Mesenchymal stem cell (in vitro differentiated cells and primary cell): Measurements from ENCODE around the gene COL6A1.

Experiments used
- DNase-seq: peaks from one replicate; pipeline ENCODE4 v3.0.0-alpha.2; 2013
- H2AFZ ChIP-seq: one replicate; pipeline ENCODE4 v1.6.1; 2013; ENCODE audit warnings: low read depth, mild to moderate bottlenecking, control low read depth, inconsistent platforms, low read length, moderate library complexity
- H2AK5ac ChIP-seq: 2 replicates; pipeline ENCODE4 v1.6.1; 2013; ENCODE audit warnings: low read length, moderate library complexity, mild to moderate bottlenecking, inconsistent platforms; ENCODE audit not compliant: severe bottlenecking
- H2BK120ac ChIP-seq: one replicate; pipeline ENCODE4 v1.6.1; 2013; ENCODE audit warnings: low read depth, mild to moderate bottlenecking, inconsistent platforms, low read length, moderate library complexity
- H2BK12ac ChIP-seq, 2 experiments: one replicate each; pipeline ENCODE4 v1.6.1; 2013; ENCODE audit warnings: inconsistent platforms in 2 of 2, low read length in 2 of 2, mild to moderate bottlenecking in 2 of 2, moderate library complexity in 2 of 2, control low read depth in 1 of 2
- H2BK15ac ChIP-seq: one replicate; pipeline ENCODE4 v1.6.1; 2013; ENCODE audit warnings: mild to moderate bottlenecking, low read depth, inconsistent platforms; ENCODE audit not compliant: poor library complexity, severe bottlenecking
- H2BK5ac ChIP-seq: 2 replicates; pipeline ENCODE4 v1.6.1; 2013; ENCODE audit warnings: low read depth, mild to moderate bottlenecking, low read length, control low read depth, inconsistent platforms; ENCODE audit not compliant: poor library complexity, severe bottlenecking
- H3K14ac ChIP-seq, 2 experiments: one replicate each; pipeline ENCODE4 v1.6.1; 2013; ENCODE audit warnings: inconsistent platforms in 2 of 2, low read length in 2 of 2, control low read depth in 1 of 2, mild to moderate bottlenecking in 1 of 2, moderate library complexity in 1 of 2
- H3K18ac ChIP-seq, 2 experiments: one replicate each; pipeline ENCODE4 v1.6.1; 2013; ENCODE audit warnings: inconsistent platforms in 2 of 2, low read length in 2 of 2, control low read depth in 1 of 2, low read depth in 1 of 2, mild to moderate bottlenecking in 1 of 2
- H3K23ac ChIP-seq, 2 experiments: one replicate each; pipeline ENCODE4 v1.6.1; 2013; ENCODE audit warnings: inconsistent platforms in 2 of 2, low read length in 2 of 2, mild to moderate bottlenecking in 2 of 2, moderate library complexity in 2 of 2, control low read depth in 1 of 2
- H3K27ac ChIP-seq: 2 replicates; pipeline ENCODE4 v1.5.1; 2013; ENCODE audit warnings: mild to moderate bottlenecking, moderate library complexity, low read length, control low read depth, inconsistent platforms; ENCODE audit not compliant: poor library complexity, severe bottlenecking
- H3K27me3 ChIP-seq, 2 experiments: 2 replicates each; pipeline versions ENCODE4 v1.6.1 to v1.7.0; 2013; ENCODE audit warnings: low read length in 2 of 2, mild to moderate bottlenecking in 2 of 2, moderate library complexity in 2 of 2, control low read depth in 1 of 2, inconsistent platforms in 1 of 2; ENCODE audit not compliant: control insufficient read depth in 1 of 2, insufficient read depth in 1 of 2
- H3K36me3 ChIP-seq, 2 experiments: 2 replicates each; pipeline versions ENCODE4 v1.6.1 to v1.7.0; 2013; ENCODE audit warnings: low read length in 2 of 2, control low read depth in 1 of 2, inconsistent platforms in 1 of 2, low read depth in 1 of 2, mild to moderate bottlenecking in 1 of 2; ENCODE audit not compliant: insufficient read depth in 2 of 2, control insufficient read depth in 1 of 2
- H3K4ac ChIP-seq, 2 experiments: one replicate each; pipeline ENCODE4 v1.6.1; 2013; ENCODE audit warnings: inconsistent platforms in 2 of 2, low read length in 2 of 2, mild to moderate bottlenecking in 2 of 2, moderate library complexity in 2 of 2, control low read depth in 1 of 2, low read depth in 1 of 2
- H3K4me1 ChIP-seq: 2 replicates; pipeline ENCODE4 v1.6.1; 2013; ENCODE audit warnings: low read depth, low read length, control low read depth; ENCODE audit not compliant: control insufficient read depth, insufficient read depth
- H3K4me2 ChIP-seq: 2 replicates; pipeline ENCODE4 v1.6.1; 2013; ENCODE audit warnings: low read length, mild to moderate bottlenecking, inconsistent platforms; ENCODE audit not compliant: poor library complexity, severe bottlenecking
- H3K4me3 ChIP-seq, 2 experiments: 2 replicates each; pipeline versions ENCODE4 v1.5.1 to v1.7.0; 2013; ENCODE audit warnings: low read length in 2 of 2, mild to moderate bottlenecking in 2 of 2, control low read depth in 1 of 2, low read depth in 1 of 2; ENCODE audit not compliant: insufficient read depth in 1 of 2
- H3K79me1 ChIP-seq: replicated peaks from 2 replicates; pipeline ENCODE4 v1.6.1; 2013; ENCODE audit warnings: mild to moderate bottlenecking, control low read depth, low read length, inconsistent platforms; ENCODE audit not compliant: poor library complexity, severe bottlenecking
- H3K9ac ChIP-seq: 2 replicates; pipeline ENCODE4 v1.7.0; 2013; ENCODE audit warnings: mild to moderate bottlenecking, low read length, moderate library complexity
- H3K9me3 ChIP-seq: 2 replicates; pipeline ENCODE4 v1.7.0; 2013; ENCODE audit warnings: mild to moderate bottlenecking, low read length; ENCODE audit not compliant: control insufficient read depth
- H4K8ac ChIP-seq: one replicate; pipeline ENCODE4 v1.6.1; 2013; ENCODE audit warnings: inconsistent platforms, mild to moderate bottlenecking, low read length, moderate library complexity
- H4K91ac ChIP-seq: one replicate; pipeline ENCODE4 v1.6.1; 2013; ENCODE audit warnings: mild to moderate bottlenecking, low read length, inconsistent platforms
- WGBS: methylation state at CpG from one replicate; pipeline ENCODE4 v1.1.7; 2013; ENCODE audit warnings: mixed read lengths; 5-methylcytosine and 5-hydroxymethylcytosine counted together

The COL6A1 gene

DNA sequence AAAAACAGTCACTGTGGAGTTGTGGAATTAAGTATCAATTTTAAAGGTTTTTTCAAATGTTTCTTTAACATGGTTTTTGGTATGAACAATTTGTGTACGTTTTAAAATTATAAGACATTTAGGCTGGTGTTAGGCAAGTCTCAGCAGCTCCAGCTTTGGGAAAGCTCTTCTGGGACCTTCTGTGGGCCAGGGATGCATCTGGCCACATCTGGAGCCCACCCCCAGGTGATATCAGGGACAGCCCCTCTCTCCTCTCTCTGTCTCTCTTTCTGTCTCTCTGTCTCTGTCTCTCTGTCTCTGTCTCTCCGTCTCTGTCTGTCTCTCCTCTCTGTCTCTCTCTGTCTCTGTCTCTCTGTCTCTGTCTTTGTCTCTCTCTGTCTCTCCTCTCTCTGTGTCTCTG is 1.3 kb upstream of the COL6A1 start:
- no peak overlapping the region for H4K91ac ChIP-seq
- H3K4me3 ChIP-seq: peak overlapping the region in 1 of 2 experiments; percentile 81
- H3K18ac ChIP-seq: peak overlapping the region in 1 of 2 experiments; percentile 8
- H4K8ac ChIP-seq: no peak overlapping the region
- peak overlapping the region; percentile 20 for H2AK5ac ChIP-seq
- peak overlapping the region; percentile 88 for H3K9ac ChIP-seq
- no peak overlapping the region for H3K14ac ChIP-seq
- DNase-seq: no peak
- WGBS: 85% methylated on average over 2 of the region's 2 CpGs
- H3K9me3 ChIP-seq: no peaks in the 10 kb centered on the region
- H2BK120ac ChIP-seq: no peak overlapping the region
- H2BK15ac ChIP-seq: no peak overlapping the region
- no peak overlapping the region for H3K27ac ChIP-seq
- peaks cover 22 to 28% of the 10 kb centered on the region in 2 experiments for H3K36me3 ChIP-seq
- no peak overlapping the region for H2AFZ ChIP-seq
- no peak overlapping the region for H3K23ac ChIP-seq
- peak overlapping the region in 1 of 2 experiments; percentile 21 for H2BK12ac ChIP-seq
- peaks cover 38% of the 10 kb centered on the region for H3K4me1 ChIP-seq
- H3K4ac ChIP-seq: peak overlapping the region in 1 of 2 experiments; percentile 47
- no peak overlapping the region for H3K4me2 ChIP-seq
- H3K27me3 ChIP-seq: no peaks in the 10 kb centered on the region
- peaks cover 2% of the 10 kb centered on the region for H3K79me1 ChIP-seq
- H2BK5ac ChIP-seq: no peak overlapping the region

DNA sequence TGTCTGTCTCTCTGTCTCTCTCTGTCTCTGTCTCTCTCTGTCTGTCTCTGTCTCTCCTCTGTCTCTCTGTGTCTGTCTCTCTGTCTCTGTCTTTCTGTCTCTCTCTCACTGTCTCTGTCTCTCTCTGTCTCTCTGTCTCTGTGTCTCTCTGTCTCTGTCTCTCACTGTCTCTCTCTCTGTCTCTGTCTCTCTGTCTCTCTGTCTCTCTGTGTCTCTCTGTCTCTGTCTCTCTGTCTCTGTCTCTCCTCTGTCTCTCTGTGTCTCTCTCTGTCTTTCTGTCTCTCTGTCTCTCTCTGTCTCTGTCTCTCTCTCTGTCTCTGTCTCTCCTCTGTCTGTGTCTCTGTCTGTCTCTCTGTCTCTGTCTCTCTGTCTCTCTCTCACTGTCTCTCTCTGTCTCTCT is 873 bp upstream of the COL6A1 start:
- H3K4me2 ChIP-seq: peak overlapping the region; percentile 87
- no peaks in the 10 kb centered on the region for H3K9me3 ChIP-seq
- H3K4me1 ChIP-seq: peaks cover 36% of the 10 kb centered on the region
- H2AFZ ChIP-seq: no peak overlapping the region
- H3K27ac ChIP-seq: peak overlapping the region; percentile 86
- peaks cover 26 to 32% of the 10 kb centered on the region in 2 experiments for H3K36me3 ChIP-seq
- H3K9ac ChIP-seq: peak overlapping the region; percentile 88
- H3K4ac ChIP-seq: peak overlapping the region in 1 of 2 experiments; percentile 71
- H2BK120ac ChIP-seq: no peak overlapping the region
- no peak for DNase-seq
- no peak overlapping the region for H4K91ac ChIP-seq
- peak overlapping the region; percentile 60 to 97 for H3K18ac ChIP-seq
- H3K79me1 ChIP-seq: peaks cover 2% of the 10 kb centered on the region
- H2AK5ac ChIP-seq: no peak overlapping the region
- no peak overlapping the region for H2BK5ac ChIP-seq
- H3K14ac ChIP-seq: no peak overlapping the region
- H2BK12ac ChIP-seq: peak overlapping the region in 1 of 2 experiments; percentile 31
- no peak overlapping the region for H4K8ac ChIP-seq
- H3K4me3 ChIP-seq: peak overlapping the region in 1 of 2 experiments; percentile 81
- H2BK15ac ChIP-seq: no peak overlapping the region
- no peak overlapping the region for H3K23ac ChIP-seq
- no peaks in the 10 kb centered on the region for H3K27me3 ChIP-seq

DNA sequence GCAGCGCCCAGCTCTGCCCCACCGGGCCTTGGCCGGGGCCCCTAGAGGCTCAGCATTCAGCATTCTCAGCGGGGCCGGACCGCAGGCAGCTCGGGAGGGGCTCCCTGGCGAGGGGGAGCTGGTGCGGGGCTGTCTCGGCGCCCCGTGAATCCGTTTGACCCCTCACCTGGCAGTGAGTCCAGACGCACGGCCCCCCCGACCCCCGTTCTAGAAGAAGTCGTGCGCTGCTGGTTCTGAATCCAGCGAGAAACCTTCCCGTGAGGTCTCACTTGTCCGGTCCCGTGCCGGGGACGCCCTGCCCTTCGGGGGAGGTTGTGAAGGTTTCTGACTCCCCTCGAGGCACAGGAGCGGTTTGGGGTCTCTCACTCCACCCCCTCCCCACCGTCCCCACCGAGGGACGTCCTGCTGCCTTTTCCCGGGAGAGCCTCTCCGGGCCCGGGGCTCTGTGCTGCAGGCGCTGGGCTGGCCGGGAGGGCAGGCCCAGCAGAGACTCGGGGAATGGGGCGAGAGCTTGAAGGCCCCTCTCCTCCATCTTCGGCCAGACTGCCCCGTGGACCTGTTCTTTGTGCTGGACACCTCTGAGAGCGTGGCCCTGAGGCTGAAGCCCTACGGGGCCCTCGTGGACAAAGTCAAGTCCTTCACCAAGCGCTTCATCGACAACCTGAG is 655 bp downstream of the COL6A1 start:
- Histone ChIP-seq H3K4me2 (peak overlapping the region; percentile 90), H3K9ac (peak overlapping the region; percentile 98), H2BK12ac (peak overlapping the region in 1 of 2 experiments; percentile 21), H2BK15ac (no peak overlapping the region), H3K36me3 (peaks cover 41 to 47% of the 10 kb centered on the region in 2 experiments), H2BK120ac (peak overlapping the region; percentile 71), H2BK5ac (peak overlapping the region; percentile 38), H3K4me3 (peak overlapping the region; percentile 96), H3K9me3 (no peaks in the 10 kb centered on the region), H2AFZ (no peak overlapping the region), H3K79me1 (peaks cover 10% of the 10 kb centered on the region), H3K27me3 (no peaks in the 10 kb centered on the region), H2AK5ac (no peak overlapping the region), H3K23ac (peak overlapping the region; percentile 23 to 51), H4K91ac (peak overlapping the region; percentile 91), H3K4me1 (peaks cover 30% of the 10 kb centered on the region), H3K14ac (peak overlapping the region; percentile 78 to 99), H3K4ac (peak overlapping the region; percentile 73 to 85), H3K18ac (peak overlapping the region; percentile 95 to 98), H3K27ac (peak overlapping the region; percentile 8), H4K8ac (peak overlapping the region; percentile 14)
- no peak for DNase-seq
- 2% methylated on average over 44 of the region's 45 CpGs for WGBS

DNA sequence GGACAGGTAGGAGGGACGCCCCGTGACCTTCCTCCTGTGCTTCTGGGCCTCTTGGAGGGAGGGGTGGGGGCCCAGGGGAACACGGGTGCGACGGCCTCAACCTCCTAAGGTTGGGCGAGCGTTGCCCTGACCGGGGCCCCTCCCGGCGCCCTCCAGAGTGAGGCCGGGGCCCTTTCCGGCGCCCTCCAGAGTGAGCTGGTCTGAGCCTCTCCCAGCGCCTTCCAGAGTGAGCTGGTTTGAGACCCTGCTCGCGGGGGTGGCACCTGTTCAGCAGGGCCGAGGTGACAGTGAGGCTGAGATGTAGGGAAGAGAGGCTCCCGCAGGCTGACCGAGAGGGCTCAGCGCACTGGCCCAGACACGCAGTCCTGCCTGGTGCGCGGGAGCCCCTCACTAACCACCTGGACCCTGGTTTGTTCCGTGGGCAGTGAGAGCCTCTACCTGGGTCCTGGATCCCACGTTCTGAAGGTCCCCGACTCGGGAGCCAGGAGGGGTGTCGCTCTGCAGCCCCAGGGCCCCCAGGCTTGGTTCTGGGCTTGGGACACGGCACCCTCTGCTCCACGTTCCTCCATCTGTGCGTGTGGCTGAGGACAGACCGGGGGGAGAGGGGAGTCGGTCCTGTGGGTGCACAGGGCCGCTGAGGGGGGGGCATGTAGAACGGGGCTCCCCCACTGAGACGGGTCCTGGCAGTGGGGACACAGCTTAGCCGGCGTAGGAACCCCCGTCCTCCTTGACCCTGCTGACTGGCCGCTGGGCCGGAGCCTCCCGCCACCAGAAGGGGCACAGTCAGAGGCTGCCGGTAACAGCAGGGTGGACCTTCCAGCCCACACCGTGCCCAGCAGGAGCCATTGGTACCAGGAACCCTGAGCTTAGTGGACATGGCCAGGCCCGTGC is 1.4 kb downstream of the COL6A1 start:
- peak overlapping the region in 1 of 2 experiments; percentile 82 for H3K14ac ChIP-seq
- H2AK5ac ChIP-seq: no peak overlapping the region
- peak overlapping the region; percentile 42 for H2BK120ac ChIP-seq
- no peak overlapping the region for H2AFZ ChIP-seq
- H2BK5ac ChIP-seq: no peak overlapping the region
- H2BK15ac ChIP-seq: peak overlapping the region; percentile 68
- H3K23ac ChIP-seq: peak overlapping the region; percentile 51 to 87
- H3K4ac ChIP-seq: peak overlapping the region; percentile 47 to 73
- H3K4me3 ChIP-seq: peak overlapping the region; percentile 96
- peaks cover 25% of the 10 kb centered on the region for H3K4me1 ChIP-seq
- no peaks in the 10 kb centered on the region for H3K27me3 ChIP-seq
- peak overlapping the region; percentile 90 for H3K4me2 ChIP-seq
- no peak overlapping the region for H3K27ac ChIP-seq
- peak overlapping the region; percentile 95 to 98 for H3K18ac ChIP-seq
- peaks cover 45 to 50% of the 10 kb centered on the region in 2 experiments for H3K36me3 ChIP-seq
- H3K9me3 ChIP-seq: no peaks in the 10 kb centered on the region
- no peak overlapping the region for H2BK12ac ChIP-seq
- DNase-seq: no peak
- peaks cover 12% of the 10 kb centered on the region for H3K79me1 ChIP-seq
- H4K8ac ChIP-seq: peak overlapping the region; percentile 19
- WGBS: 23% methylated on average over 45 of the region's 45 CpGs
- H4K91ac ChIP-seq: peak overlapping the region; percentile 50
- H3K9ac ChIP-seq: peak overlapping the region; percentile 98
